Measurements from ENCODE around the gene FLNC. TPM values are rescaled to one million over a fixed set of nuclear protein-coding genes. Genes with fewer than 3 reads are reported as not detected.
A peak's percentile ranks its signal among the peaks of the same experiment; 100 is the strongest.

The FLNC gene
- total and polyA plus RNA-seq, 9 of the 15 experiments (the other 6 are each of a cell fraction or from before 2014, with no cell fraction given), result 0.90 to 155 (median 28.8) TPM

- TF ChIP-seq ELF4 (CRISPR knock-in tag; IDR thresholded peaks at IDR 0.05) (no peak), ZNF551 (CRISPR knock-in tag; IDR thresholded peaks at IDR 0.05) (no peak), MTA1 (IDR thresholded peaks at IDR 0.05; ENCODE audit: borderline replicate concordance) (no peak), NR3C1 (CRISPR knock-in tag; IDR thresholded peaks at IDR 0.05) (0 out of 2 replicates have a peak, but pooled peaks have one; percentile 6), POU5F1 (IDR thresholded peaks at IDR 0.05; ENCODE audit: borderline replicate concordance, low read depth, low read length, partially characterized antibody) (no peak), FOXA1 (IDR thresholded peaks at IDR 0.05; ENCODE audit: borderline replicate concordance) (no peak), SMAD2 (IDR thresholded peaks at IDR 0.05; ENCODE audit: low read depth, low read length) (no peak), E2F3 (CRISPR knock-in tag; IDR thresholded peaks at IDR 0.05) (0 out of 2 replicates have a peak, but pooled peaks have one; percentile 55), POLR2B (IDR thresholded peaks at IDR 0.05; ENCODE audit: low read depth, partially characterized antibody) (no peak), CBX3 (IDR thresholded peaks at IDR 0.05; ENCODE audit: borderline replicate concordance in 1 of 2, low read length in 2 of 2) (no peak), CHD2 (IDR thresholded peaks at IDR 0.05; ENCODE audit: low read depth, low read length) (no peak), ZNF717 (CRISPR knock-in tag; IDR thresholded peaks at IDR 0.05) (no peak), HMG20A (CRISPR knock-in tag; conservative IDR thresholded peaks at IDR 0.05) (no peak), ZNF586 (CRISPR knock-in tag; conservative IDR thresholded peaks at IDR 0.05) (no peak), TEAD2 (tag; IDR thresholded peaks at IDR 0.05) (no peak), FOXA3 (CRISPR knock-in tag; conservative IDR thresholded peaks at IDR 0.05 in 1 of 2, IDR thresholded peaks at IDR 0.05 in 1 of 2) (no peak), MCM3 (IDR thresholded peaks at IDR 0.05) (no peak), ZFP91 (CRISPR knock-in tag; IDR thresholded peaks at IDR 0.05) (no peak), ZNF583 (CRISPR knock-in tag; IDR thresholded peaks at IDR 0.05) (no peak), BRD4 (IDR thresholded peaks at IDR 0.05) (no peak), ZNF175 (CRISPR knock-in tag; IDR thresholded peaks at IDR 0.05; ENCODE audit: low read depth) (no peak)
- TF ChIP-seq, protein P1, sequence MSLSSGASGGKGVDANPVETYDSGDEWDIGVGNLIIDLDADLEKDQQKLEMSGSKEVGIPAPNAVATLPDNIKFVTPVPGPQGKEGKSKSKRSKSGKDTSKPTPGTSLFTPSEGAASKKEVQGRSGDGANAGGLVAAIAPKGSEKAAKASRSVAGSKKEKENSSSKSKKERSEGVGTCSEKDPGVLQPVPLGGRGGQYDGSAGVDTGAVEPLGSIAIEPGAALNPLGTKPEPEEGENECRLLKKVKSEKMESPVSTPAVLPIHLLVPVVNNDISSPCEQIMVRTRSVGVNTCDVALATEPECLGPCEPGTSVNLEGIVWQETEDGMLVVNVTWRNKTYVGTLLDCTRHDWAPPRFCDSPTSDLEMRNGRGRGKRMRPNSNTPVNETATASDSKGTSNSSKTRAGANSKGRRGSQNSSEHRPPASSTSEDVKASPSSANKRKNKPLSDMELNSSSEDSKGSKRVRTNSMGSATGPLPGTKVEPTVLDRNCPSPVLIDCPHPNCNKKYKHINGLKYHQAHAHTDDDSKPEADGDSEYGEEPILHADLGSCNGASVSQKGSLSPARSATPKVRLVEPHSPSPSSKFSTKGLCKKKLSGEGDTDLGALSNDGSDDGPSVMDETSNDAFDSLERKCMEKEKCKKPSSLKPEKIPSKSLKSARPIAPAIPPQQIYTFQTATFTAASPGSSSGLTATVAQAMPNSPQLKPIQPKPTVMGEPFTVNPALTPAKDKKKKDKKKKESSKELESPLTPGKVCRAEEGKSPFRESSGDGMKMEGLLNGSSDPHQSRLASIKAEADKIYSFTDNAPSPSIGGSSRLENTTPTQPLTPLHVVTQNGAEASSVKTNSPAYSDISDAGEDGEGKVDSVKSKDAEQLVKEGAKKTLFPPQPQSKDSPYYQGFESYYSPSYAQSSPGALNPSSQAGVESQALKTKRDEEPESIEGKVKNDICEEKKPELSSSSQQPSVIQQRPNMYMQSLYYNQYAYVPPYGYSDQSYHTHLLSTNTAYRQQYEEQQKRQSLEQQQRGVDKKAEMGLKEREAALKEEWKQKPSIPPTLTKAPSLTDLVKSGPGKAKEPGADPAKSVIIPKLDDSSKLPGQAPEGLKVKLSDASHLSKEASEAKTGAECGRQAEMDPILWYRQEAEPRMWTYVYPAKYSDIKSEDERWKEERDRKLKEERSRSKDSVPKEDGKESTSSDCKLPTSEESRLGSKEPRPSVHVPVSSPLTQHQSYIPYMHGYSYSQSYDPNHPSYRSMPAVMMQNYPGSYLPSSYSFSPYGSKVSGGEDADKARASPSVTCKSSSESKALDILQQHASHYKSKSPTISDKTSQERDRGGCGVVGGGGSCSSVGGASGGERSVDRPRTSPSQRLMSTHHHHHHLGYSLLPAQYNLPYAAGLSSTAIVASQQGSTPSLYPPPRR (CRISPR knock-in tag; IDR thresholded peaks at IDR 0.05; ENCODE audit: borderline replicate concordance), result peak; percentile 42; the same call in 1 of the 2 replicates
These were observed 49.9 kb downstream of the FLNC start (continued) for GRCh38 chr7:128879939-128880746.
